GM23338 (cell line): ENCODE measurements around the gene MPP3.

ENCODE experiments used
- CREB1 ChIP-seq: fragments of 250-450 bp; sonication (Bioruptor Pico); IDR thresholded peaks from 2 replicates; pipeline ENCODE4 v1.5.0; 2020; ENCODE audit warnings: low read depth, mild to moderate bottlenecking, moderate library complexity
- EZH2 ChIP-seq: fragments of 200-600 bp; sonication (generic); IDR thresholded peaks from one replicate; pipeline ENCODE4 v1.8.0; 2017; ENCODE audit warnings: antibody characterized with exemption, mild to moderate bottlenecking, low read depth; ENCODE audit not compliant: unreplicated experiment
- EZH2phosphoT487 ChIP-seq: fragments of 200-600 bp; sonication (generic); IDR thresholded peaks from one replicate; pipeline ENCODE4 v1.8.1; 2018; ENCODE audit warnings: antibody characterized with exemption; ENCODE audit not compliant: unreplicated experiment
- JUNB ChIP-seq: IDR thresholded peaks from one replicate; pipeline ENCODE4 v1.6.1; 2016; ENCODE audit warnings: antibody characterized with exemption; ENCODE audit not compliant: unreplicated experiment
- NANOG ChIP-seq: IDR thresholded peaks from 2 replicates; pipeline ENCODE4 v1.6.1; 2016; ENCODE audit warnings: antibody characterized with exemption, borderline replicate concordance
- POLR2AphosphoS5 ChIP-seq: IDR thresholded peaks from 2 replicates; pipeline ENCODE4 v1.6.1; 2016; ENCODE audit warnings: antibody characterized with exemption, low read depth
- REST ChIP-seq: IDR thresholded peaks from one replicate; pipeline ENCODE4 v1.6.1; 2018; ENCODE audit warnings: antibody characterized with exemption; ENCODE audit not compliant: unreplicated experiment
- STAT1 ChIP-seq: IDR thresholded peaks from one replicate; pipeline ENCODE4 v1.6.1; 2016; ENCODE audit warnings: antibody characterized with exemption; ENCODE audit not compliant: unreplicated experiment
- TF ChIP-seq, protein P1 (sequence below), 2 experiments: fragments of 200-600 bp in 1 of 2; sonication (generic) in 1 of 2; conservative IDR thresholded peaks; 2 replicates each; pipeline versions ENCODE4 v1.5.1 to v1.6.1; 2016 to 2017; ENCODE audit warnings: antibody characterized with exemption in 2 of 2, low read depth in 2 of 2, mild to moderate bottlenecking in 2 of 2, moderate library complexity in 1 of 2
- TF ChIP-seq, protein P2 (sequence below): IDR thresholded peaks from 2 replicates; pipeline ENCODE4 v1.6.1; 2016; ENCODE audit warnings: antibody characterized with exemption

DNA sequence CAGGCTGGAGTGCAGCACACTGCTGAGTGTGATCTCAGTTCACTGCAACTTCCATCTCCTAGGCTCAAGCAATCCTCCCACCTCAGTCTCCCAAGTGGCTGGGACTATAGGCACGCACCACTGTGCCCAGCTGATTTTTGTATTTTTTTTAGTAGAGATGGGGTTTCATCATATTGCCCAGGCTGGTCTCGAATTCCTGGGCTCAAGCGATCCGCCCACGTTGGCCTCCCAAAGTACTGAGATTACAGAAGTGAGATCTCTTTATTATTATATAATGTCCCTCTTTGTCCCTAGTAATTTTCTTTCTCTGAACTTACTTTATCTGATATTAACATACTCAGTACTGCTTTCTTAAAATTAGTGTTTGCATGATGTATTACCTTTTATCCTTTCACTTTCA lies 44.4 kb downstream of the MPP3 start:
- TF ChIP-seq, protein P1, sequence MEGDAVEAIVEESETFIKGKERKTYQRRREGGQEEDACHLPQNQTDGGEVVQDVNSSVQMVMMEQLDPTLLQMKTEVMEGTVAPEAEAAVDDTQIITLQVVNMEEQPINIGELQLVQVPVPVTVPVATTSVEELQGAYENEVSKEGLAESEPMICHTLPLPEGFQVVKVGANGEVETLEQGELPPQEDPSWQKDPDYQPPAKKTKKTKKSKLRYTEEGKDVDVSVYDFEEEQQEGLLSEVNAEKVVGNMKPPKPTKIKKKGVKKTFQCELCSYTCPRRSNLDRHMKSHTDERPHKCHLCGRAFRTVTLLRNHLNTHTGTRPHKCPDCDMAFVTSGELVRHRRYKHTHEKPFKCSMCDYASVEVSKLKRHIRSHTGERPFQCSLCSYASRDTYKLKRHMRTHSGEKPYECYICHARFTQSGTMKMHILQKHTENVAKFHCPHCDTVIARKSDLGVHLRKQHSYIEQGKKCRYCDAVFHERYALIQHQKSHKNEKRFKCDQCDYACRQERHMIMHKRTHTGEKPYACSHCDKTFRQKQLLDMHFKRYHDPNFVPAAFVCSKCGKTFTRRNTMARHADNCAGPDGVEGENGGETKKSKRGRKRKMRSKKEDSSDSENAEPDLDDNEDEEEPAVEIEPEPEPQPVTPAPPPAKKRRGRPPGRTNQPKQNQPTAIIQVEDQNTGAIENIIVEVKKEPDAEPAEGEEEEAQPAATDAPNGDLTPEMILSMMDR (conservative IDR thresholded peaks at IDR 0.05; ENCODE audit: low read depth in 2 of 2), result no peak
- no peak for TF ChIP-seq EZH2
- no peak for TF ChIP-seq POLR2AphosphoS5
- no peak for TF ChIP-seq CREB1 (CRISPR knock-in tag)
- TF ChIP-seq JUNB, result no peak
- TF ChIP-seq, protein P2, sequence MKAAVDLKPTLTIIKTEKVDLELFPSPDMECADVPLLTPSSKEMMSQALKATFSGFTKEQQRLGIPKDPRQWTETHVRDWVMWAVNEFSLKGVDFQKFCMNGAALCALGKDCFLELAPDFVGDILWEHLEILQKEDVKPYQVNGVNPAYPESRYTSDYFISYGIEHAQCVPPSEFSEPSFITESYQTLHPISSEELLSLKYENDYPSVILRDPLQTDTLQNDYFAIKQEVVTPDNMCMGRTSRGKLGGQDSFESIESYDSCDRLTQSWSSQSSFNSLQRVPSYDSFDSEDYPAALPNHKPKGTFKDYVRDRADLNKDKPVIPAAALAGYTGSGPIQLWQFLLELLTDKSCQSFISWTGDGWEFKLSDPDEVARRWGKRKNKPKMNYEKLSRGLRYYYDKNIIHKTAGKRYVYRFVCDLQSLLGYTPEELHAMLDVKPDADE, result no peak
- no peak for TF ChIP-seq EZH2phosphoT487
- no peak for TF ChIP-seq REST
- TF ChIP-seq NANOG, result no peak
- no peak for TF ChIP-seq STAT1
